HCT116 (cell line): ENCODE data around the gene TLE6. TPM values are rescaled to one million over a fixed set of nuclear protein-coding genes. Genes with fewer than 3 reads are reported as not detected.
A peak's percentile ranks its signal among the peaks of the same experiment; 100 is the strongest.

Source experiments
- ATAC-seq: fragments of 200-7000 bp; cut with Tn5 transposase; 2 replicates; pipeline ENCODE4 v1.9.1; 2020; ENCODE audit warnings: mild to moderate bottlenecking, moderate library complexity
- BruUV-seq: library from RNA; stranded (reverse); fragments of 400-500 nt; replicated peaks from 2 replicates; lab custom pipeline; 2021; lab: Mats Ljungman, UMichigan
- CTCF ChIA-PET: fragments of 300-600 bp; sonication (Branson Sonifier 250); formaldehyde crosslinking; loops from one replicate; lab custom pipeline; 2021; ENCODE audit warnings: antibody characterized with exemption; lab: Charles Lee
- POLR2A ChIA-PET: fragments of 300-600, 350-600 bp; sonication (Branson Sonifier 250); formaldehyde crosslinking; loops from one replicate; lab custom pipeline; 2021; ENCODE audit warnings: antibody characterized with exemption; lab: Charles Lee
- RAD21 ChIA-PET, 2 experiments: fragments of 300-600 bp; sonication (Branson Sonifier 250); formaldehyde crosslinking; loops; one replicate each; lab custom pipeline; 2023; ENCODE audit warnings: low total read pairs in 2 of 2; ENCODE audit not compliant: uncharacterized antibody in 2 of 2, unreplicated experiment in 2 of 2, low non-redundant PET in 1 of 2; lab: Charles Lee
- DNase-seq: peaks from one replicate; pipeline ENCODE4 v3.0.0-alpha.2; 2010; ENCODE audit warnings: low read depth, low spot score
- H2AFZ ChIP-seq: fragments of 200-600 bp; shearing (Covaris generic), sonication (generic); 2 replicates; pipeline ENCODE4 v1.6.1; 2017; ENCODE audit warnings: low read depth, mixed run types, mixed read lengths, antibody characterized with exemption, low read length; ENCODE audit not compliant: poor library complexity, severe bottlenecking
- H3K27ac ChIP-seq: 2 replicates; pipeline ENCODE4 v1.5.1; 2012; ENCODE audit warnings: low read depth, low read length
- H3K27me3 ChIP-seq: fragments of 200-600 bp; sonication (generic); 2 replicates; pipeline ENCODE4 v1.6.1; 2016; ENCODE audit warnings: mixed run types, low read length, mixed read lengths; ENCODE audit not compliant: insufficient read depth
- H3K36me3 ChIP-seq, 2 experiments: fragments of 200-500 bp in 1 of 2; fragments of 200-600 bp in 1 of 2; sonication (Bioruptor generic) in 1 of 2; sonication (generic) in 1 of 2; 2 replicates each; pipeline versions ENCODE4 v1.5.1 to v1.6.1; 2014 to 2016; ENCODE audit warnings: low read length in 2 of 2, inconsistent platforms in 1 of 2, mixed read lengths in 1 of 2, mixed run types in 1 of 2; ENCODE audit not compliant: insufficient read depth in 2 of 2, control insufficient read depth in 1 of 2
- H3K4me1 ChIP-seq, 2 experiments: fragments of 200-600 bp in 1 of 2; sonication (generic) in 1 of 2; 2 replicates each; pipeline versions ENCODE4 v1.5.1 to v1.6.1; 2012 to 2017; ENCODE audit warnings: low read length in 2 of 2, inconsistent platforms in 1 of 2, mild to moderate bottlenecking in 1 of 2, mixed read lengths in 1 of 2, mixed run types in 1 of 2, moderate library complexity in 1 of 2; ENCODE audit not compliant: insufficient read depth in 2 of 2, control insufficient read depth in 1 of 2
- H3K4me2 ChIP-seq: fragments of 200-600 bp; sonication (generic); 2 replicates; pipeline ENCODE4 v1.6.1; 2017; ENCODE audit warnings: mixed run types, low read length, mixed read lengths
- H3K4me3 ChIP-seq, 2 experiments: fragments of 200-600 bp in 1 of 2; sonication (generic) in 1 of 2; replicated peaks in 1 of 2; 2 replicates each; pipeline ENCODE4 v1.5.1; 2011 to 2016; ENCODE audit warnings: low read length in 2 of 2, control low read depth in 1 of 2, low read depth in 1 of 2, mild to moderate bottlenecking in 1 of 2, mixed read lengths in 1 of 2, mixed run types in 1 of 2
- H3K79me2 ChIP-seq: fragments of 200-600 bp; sonication (generic); 2 replicates; pipeline ENCODE4 v1.6.1; 2017; ENCODE audit warnings: mild to moderate bottlenecking, mixed run types, low read length, moderate library complexity, mixed read lengths; ENCODE audit not compliant: insufficient read depth
- H3K9ac ChIP-seq: fragments of 200-600 bp; sonication (generic); 2 replicates; pipeline ENCODE4 v1.6.1; 2016; ENCODE audit warnings: low read length, mixed read lengths
- H3K9me2 ChIP-seq: fragments of 200-600 bp; sonication (generic), shearing (Covaris generic); 2 replicates; pipeline ENCODE4 v1.6.1; 2017; ENCODE audit warnings: mixed run types, mild to moderate bottlenecking, moderate library complexity; ENCODE audit not compliant: insufficient read depth
- H3K9me3 ChIP-seq, 2 experiments: fragments of 200-500 bp in 1 of 2; fragments of 200-600 bp in 1 of 2; sonication (Bioruptor generic) in 1 of 2; sonication (generic) in 1 of 2; 2 replicates each; pipeline ENCODE4 v1.6.1; 2014 to 2017; ENCODE audit warnings: low read length in 2 of 2, mixed read lengths in 2 of 2, inconsistent platforms in 1 of 2, low read depth in 1 of 2, mild to moderate bottlenecking in 1 of 2, mixed run types in 1 of 2, moderate library complexity in 1 of 2; ENCODE audit not compliant: control insufficient read depth in 1 of 2, insufficient read depth in 1 of 2
- H4K20me1 ChIP-seq: fragments of 200-600 bp; sonication (generic), shearing (Covaris generic); 2 replicates; pipeline ENCODE4 v1.6.1; 2017; ENCODE audit warnings: mixed run types, mild to moderate bottlenecking, moderate library complexity; ENCODE audit not compliant: insufficient read depth
- ATF3 ChIP-seq: IDR thresholded peaks from 2 replicates; pipeline ENCODE4 v1.6.1; 2012
- CEBPB ChIP-seq: IDR thresholded peaks from 2 replicates; pipeline ENCODE4 v1.6.1; 2012; ENCODE audit warnings: low read depth
- CTCF ChIP-seq, 3 experiments: fragments of 200-600 bp in 1 of 3; sonication (generic) in 1 of 3; IDR thresholded peaks in 2 of 3; conservative IDR thresholded peaks in 1 of 3; 2 replicates each; pipeline ENCODE4 v1.5.1; 2012 to 2017; ENCODE audit warnings: low read depth in 2 of 3, low read length in 2 of 3, antibody characterized with exemption in 1 of 3, borderline replicate concordance in 1 of 3, control low read depth in 1 of 3, mild to moderate bottlenecking in 1 of 3, mixed read lengths in 1 of 3, mixed run types in 1 of 3, moderate library complexity in 1 of 3; ENCODE audit not compliant: insufficient read depth in 1 of 3
- EGR1 ChIP-seq: IDR thresholded peaks from 2 replicates; pipeline ENCODE4 v1.6.1; 2012; ENCODE audit warnings: low read depth
- ELF1 ChIP-seq: IDR thresholded peaks from 2 replicates; pipeline ENCODE4 v1.6.1; 2012; ENCODE audit warnings: low read depth, borderline replicate concordance
- EZH2phosphoT487 ChIP-seq: fragments of 200-600 bp; IDR thresholded peaks from 2 replicates; pipeline ENCODE4 v1.6.1; 2018; ENCODE audit warnings: antibody characterized with exemption, borderline replicate concordance
- POLR2A ChIP-seq: IDR thresholded peaks from 2 replicates; pipeline ENCODE4 v1.7.0; 2011; ENCODE audit warnings: borderline replicate concordance; ENCODE audit not compliant: insufficient read depth, insufficient read length; ENCODE audit errors: extremely low read depth
- POLR2AphosphoS5 ChIP-seq: IDR thresholded peaks from 2 replicates; pipeline ENCODE4 v1.6.1; 2011; ENCODE audit warnings: mild to moderate bottlenecking, low read depth, low read length, moderate library complexity
- RAD21 ChIP-seq: IDR thresholded peaks from 2 replicates; pipeline ENCODE4 v1.6.1; 2012; ENCODE audit warnings: low read depth, mild to moderate bottlenecking
- REST ChIP-seq: IDR thresholded peaks from 2 replicates; pipeline ENCODE4 v1.6.1; 2012; ENCODE audit warnings: low read depth
- SIN3A ChIP-seq: IDR thresholded peaks from 2 replicates; pipeline ENCODE4 v1.6.1; 2012; ENCODE audit warnings: low read depth
- SP1 ChIP-seq: IDR thresholded peaks from 2 replicates; pipeline ENCODE4 v1.6.1; 2012; ENCODE audit warnings: low read depth
- YY1 ChIP-seq: IDR thresholded peaks from 2 replicates; pipeline ENCODE4 v1.6.1; 2011; ENCODE audit warnings: low read length, low read depth, moderate library complexity, mild to moderate bottlenecking; ENCODE audit not compliant: insufficient replicate concordance; ENCODE audit errors: extremely low read depth
- ZBTB33 ChIP-seq: IDR thresholded peaks from 2 replicates; pipeline ENCODE4 v1.6.1; 2011; ENCODE audit warnings: mild to moderate bottlenecking, low read length, moderate library complexity; ENCODE audit not compliant: insufficient replicate concordance; ENCODE audit errors: extremely low read depth
- ZFX ChIP-seq: fragments of 450-650 bp; IDR thresholded peaks from 2 replicates; pipeline ENCODE4 v1.6.1; 2017
- intact Hi-C: fragments of 100-400 bp; cut with micrococcal nuclease; formaldehyde crosslinking; loops from 2 replicates; pipeline ENCODE4 v1.10.0; 2022
- total RNA-seq: library from RNA; stranded (reverse); gene quantifications from one replicate; pipeline ENCODE4 v1.2.1, GENCODE V29; 2021; ENCODE audit not compliant: unreplicated experiment

TLE6 gene
- total RNA-seq, 1 experiment from 2014 or later, result 10.9 TPM

GRCh38 chr19:2977746-2978138 lies 378 bp downstream of the TLE6 start:
- intact Hi-C loops, result no loop called here
- CTCF ChIA-PET, result interaction anchor here (0.5 to 1.5 kb wide), 4 partner anchors 15 to 126 kb away, joined by 3 to 8 read pairs (median 4); no protein-coding TSS in a partner anchor
- no peak for DNase-seq
- RAD21 ChIA-PET, result interaction anchor here in 1 of 2 experiments (0.7 to 0.9 kb wide), 2 partner anchors 27 to 827 kb away, joined by 3 to 4 read pairs; no protein-coding TSS in a partner anchor
- no peaks in the 10 kb centered on the region for H3K9me2 ChIP-seq
- TF ChIP-seq ZFX, result no peak
- TF ChIP-seq CEBPB, result no peak
- TF ChIP-seq EZH2phosphoT487, result no peak
- TF ChIP-seq CTCF (IDR thresholded peaks at IDR 0.05 in 2 of 3, conservative IDR thresholded peaks at IDR 0.05 in 1 of 3; ENCODE audit: borderline replicate concordance in 1 of 3, insufficient read depth in 1 of 3, low read depth in 2 of 3, low read length in 2 of 3), result no peak
- no peak for TF ChIP-seq ATF3
- no peak for TF ChIP-seq POLR2AphosphoS5
- TF ChIP-seq SIN3A, result no peak
- TF ChIP-seq SP1, result no peak
- TF ChIP-seq POLR2A, result no peak
- TF ChIP-seq YY1, result no peak
- no peak for TF ChIP-seq EGR1
- no peak for TF ChIP-seq ZBTB33
- no peak for TF ChIP-seq ELF1
- no peak for TF ChIP-seq REST
- no peak for TF ChIP-seq RAD21
- ATAC-seq, result peak; percentile 63
- BruUV-seq, result TSS peak; percentile 91
- peaks cover 13 to 22% of the 10 kb centered on the region in 2 experiments for H3K4me1 ChIP-seq
- H3K36me3 ChIP-seq, result no peaks in the 10 kb centered on the region
- no peaks in the 10 kb centered on the region for H3K27me3 ChIP-seq
- H4K20me1 ChIP-seq, result no peaks in the 10 kb centered on the region
- H2AFZ ChIP-seq, result no peak overlapping the region
- H3K27ac ChIP-seq, result peak overlapping the region; percentile 56
- POLR2A ChIA-PET, result interaction anchor here (0.5 to 1.9 kb wide), 4 partner anchors 27 to 298 kb away, joined by 3 to 7 read pairs (median 4); no protein-coding TSS in a partner anchor
- H3K9ac ChIP-seq, result peak overlapping the region; percentile 47
- H3K79me2 ChIP-seq, result no peaks in the 10 kb centered on the region
- H3K9me3 ChIP-seq, result no peaks in the 10 kb centered on the region
- H3K4me3 ChIP-seq, result peak overlapping the region; percentile 60 to 63
- H3K4me2 ChIP-seq, result peak overlapping the region; percentile 99
